ENCODE data around the gene NPTX2.

DNA sequence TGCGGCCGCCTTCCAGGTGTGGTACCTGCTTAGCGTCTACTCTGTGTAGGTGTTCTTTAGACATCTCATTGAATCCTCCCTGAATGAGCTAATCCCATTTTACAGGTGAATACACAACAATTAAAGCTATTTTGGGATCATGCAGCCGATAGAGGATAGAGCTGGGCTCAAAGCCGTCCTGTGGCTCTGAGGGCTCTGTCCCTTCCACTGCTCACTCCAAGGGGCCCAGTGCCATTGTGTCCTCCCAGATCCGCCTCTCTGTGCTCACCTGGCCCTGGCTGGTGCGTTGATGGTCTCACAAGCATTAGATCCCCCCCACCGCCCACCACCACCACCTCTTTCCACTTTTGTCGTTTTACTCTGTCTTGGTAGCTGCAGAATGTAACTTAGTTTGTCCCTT lies 13.1 kb downstream of the NPTX2 start:
- TF ChIP-seq POLR2A (IDR thresholded peaks at IDR 0.05): no peak
- TF ChIP-seq, protein P1, sequence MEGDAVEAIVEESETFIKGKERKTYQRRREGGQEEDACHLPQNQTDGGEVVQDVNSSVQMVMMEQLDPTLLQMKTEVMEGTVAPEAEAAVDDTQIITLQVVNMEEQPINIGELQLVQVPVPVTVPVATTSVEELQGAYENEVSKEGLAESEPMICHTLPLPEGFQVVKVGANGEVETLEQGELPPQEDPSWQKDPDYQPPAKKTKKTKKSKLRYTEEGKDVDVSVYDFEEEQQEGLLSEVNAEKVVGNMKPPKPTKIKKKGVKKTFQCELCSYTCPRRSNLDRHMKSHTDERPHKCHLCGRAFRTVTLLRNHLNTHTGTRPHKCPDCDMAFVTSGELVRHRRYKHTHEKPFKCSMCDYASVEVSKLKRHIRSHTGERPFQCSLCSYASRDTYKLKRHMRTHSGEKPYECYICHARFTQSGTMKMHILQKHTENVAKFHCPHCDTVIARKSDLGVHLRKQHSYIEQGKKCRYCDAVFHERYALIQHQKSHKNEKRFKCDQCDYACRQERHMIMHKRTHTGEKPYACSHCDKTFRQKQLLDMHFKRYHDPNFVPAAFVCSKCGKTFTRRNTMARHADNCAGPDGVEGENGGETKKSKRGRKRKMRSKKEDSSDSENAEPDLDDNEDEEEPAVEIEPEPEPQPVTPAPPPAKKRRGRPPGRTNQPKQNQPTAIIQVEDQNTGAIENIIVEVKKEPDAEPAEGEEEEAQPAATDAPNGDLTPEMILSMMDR (IDR thresholded peaks at IDR 0.05): no peak
